Stimulated activated CD4-positive, alpha-beta T cell treated with anti-CD3 and anti-CD28 coated beads, TNF-alpha, amount 100 ng/mL, for 1 hour (primary cell): ENCODE results near the gene KLF5.
"Not testable (repeated sequence)": the region's sequence is repeated elsewhere in the genome, so short reads cannot be mapped to it uniquely, and the experiment has no call there.

Experiments
- DNase-seq, 3 donors: peaks; one replicate each; pipeline ENCODE4 v3.0.0-alpha.2; 2020; ENCODE audit warnings: low read depth in 3 of 3, low spot score in 1 of 3

The KLF5 gene

DNA sequence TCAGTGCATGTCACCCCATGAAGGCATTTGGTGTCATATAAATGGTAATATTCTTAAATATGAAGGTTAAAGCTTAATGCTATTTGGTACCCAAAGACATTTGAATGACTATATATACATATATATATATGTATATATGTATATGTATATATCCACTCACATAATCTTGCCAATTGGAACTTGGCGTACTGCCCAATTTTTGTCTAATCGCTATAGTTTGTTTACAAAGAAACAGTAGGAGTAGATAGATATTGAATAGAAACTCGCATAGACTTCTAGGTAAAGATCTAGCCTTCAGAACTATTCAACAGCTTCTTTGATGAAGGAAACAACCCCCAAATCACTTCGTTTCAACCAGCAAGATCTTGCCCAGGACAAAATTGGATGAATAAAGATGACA lies 24.1 kb downstream of the KLF5 start:
- DNase-seq, result no peak

DNA sequence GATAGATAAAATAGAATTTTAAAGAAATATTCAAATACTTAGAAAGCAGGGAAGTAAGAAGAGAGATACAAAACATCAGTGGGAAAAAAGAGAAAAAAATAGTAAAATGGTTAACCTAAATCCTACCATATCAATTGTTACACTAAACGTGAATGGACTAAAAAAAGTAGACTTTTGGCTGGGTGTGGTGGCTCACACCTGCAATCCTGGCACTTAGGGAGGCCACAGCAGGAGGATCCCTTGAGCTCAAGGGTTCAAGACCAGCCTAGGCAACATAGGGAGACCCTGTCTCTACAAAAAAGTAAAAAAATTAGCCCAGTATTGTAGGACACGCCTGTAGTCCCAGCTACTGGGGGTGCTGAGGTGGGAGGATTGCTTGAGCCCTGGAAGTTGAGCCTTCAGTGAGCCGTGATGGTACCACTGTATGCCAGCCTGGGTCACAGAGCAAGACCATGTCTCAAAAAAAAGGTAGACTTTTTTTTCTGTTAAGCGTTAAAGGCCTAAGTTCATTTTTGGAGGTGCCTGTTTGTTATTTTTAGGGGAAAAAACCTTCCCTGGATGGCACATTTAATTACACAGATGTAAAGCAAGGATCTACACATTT lies 29.6 kb downstream of the KLF5 start:
- no peak for DNase-seq

- no peak for DNase-seq
Measured at GRCh38 chr13:73089213-73089612, 30.4 kb downstream of the KLF5 start.

GRCh38 chr13:73090116-73090822 lies 31.5 kb downstream of the KLF5 start:
- no peak for DNase-seq

DNA sequence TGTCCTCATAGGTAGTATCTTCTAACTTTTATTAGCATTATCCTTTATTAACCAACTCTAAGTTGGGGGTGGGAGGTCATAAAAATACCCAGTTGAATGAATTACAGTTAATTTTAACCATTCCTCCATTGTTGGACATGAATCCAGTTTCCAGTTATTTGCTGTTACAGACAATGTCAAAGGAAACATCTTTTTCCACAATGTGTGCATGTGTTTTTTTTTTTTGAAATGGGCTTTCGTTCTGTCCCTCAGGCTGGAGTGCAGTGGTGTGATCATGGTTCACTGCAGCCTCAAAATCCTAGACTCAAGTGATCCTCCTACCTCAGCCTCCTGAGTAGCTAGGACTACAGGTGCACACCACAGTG lies 32.0 kb downstream of the KLF5 start:
- no peak for DNase-seq

DNA sequence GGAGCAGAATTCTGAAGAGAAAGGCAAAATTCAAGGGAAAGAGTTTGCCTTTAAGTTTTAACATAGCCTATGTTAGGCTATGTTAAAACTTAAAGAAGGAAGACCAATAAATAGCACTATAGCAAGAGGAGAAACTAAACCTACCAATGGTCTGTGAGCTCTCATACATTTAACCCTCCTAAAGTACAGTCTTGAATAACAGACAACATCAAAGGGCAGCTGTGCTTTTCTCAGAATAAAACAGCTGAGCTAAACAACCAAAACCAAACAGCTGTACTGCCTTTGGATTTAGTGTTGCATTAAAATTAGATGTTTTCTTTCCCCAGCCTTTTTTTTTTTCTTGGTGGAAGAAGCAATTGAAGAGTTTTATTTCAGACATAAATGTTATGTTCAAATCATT lies 34.0 kb downstream of the KLF5 start:
- no peak for DNase-seq

DNA sequence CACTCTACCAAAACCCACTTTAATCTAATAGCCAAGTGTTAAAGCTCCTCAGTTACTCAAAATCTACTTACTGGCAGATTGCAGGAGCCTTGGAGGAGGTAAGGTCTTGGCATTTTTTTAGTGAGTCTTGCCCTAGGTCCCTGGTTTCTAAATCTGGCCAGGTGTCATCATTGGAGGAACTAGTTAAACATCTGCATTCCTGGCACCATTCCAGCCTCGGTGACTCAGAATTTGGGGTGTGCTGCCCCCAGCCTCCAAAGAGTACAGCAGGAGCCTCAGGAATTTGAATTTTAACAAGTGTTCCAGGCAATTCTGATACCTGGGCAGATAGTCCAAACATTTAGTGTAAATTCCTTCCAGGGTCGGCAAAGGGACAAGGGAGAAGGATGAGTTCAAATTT lies 37.4 kb downstream of the KLF5 start:
- DNase-seq, result no peak

- no peak for DNase-seq
Measured at GRCh38 chr13:73096638-73097037, 37.8 kb downstream of the KLF5 start.

DNA sequence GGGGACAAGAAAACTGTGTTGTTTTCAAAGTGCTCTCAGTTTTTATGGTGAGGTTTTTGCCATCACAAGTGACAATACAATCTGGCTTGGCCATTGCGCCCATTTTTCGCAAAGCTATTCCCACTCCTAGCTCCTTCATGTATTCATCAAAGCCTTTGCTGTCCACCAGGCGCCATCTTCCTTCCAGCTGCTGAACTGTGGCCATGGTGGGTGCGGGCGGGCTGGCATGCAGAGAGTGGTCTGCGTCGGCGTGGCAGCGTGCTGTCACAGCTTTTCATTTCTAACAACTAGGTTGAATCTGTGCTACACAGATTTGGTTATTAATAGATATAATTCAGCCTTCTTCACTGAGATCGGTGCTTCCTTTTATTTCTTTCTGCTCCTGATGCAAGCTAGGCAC lies 42.0 kb downstream of the KLF5 start:
- not testable (repeated sequence) for DNase-seq

- DNase-seq, result no peak
Measured at GRCh38 chr13:73101351-73102007, 42.7 kb downstream of the KLF5 start.

GRCh38 chr13:73103238-73103637 lies 44.4 kb downstream of the KLF5 start:
- DNase-seq, result no peak

DNA sequence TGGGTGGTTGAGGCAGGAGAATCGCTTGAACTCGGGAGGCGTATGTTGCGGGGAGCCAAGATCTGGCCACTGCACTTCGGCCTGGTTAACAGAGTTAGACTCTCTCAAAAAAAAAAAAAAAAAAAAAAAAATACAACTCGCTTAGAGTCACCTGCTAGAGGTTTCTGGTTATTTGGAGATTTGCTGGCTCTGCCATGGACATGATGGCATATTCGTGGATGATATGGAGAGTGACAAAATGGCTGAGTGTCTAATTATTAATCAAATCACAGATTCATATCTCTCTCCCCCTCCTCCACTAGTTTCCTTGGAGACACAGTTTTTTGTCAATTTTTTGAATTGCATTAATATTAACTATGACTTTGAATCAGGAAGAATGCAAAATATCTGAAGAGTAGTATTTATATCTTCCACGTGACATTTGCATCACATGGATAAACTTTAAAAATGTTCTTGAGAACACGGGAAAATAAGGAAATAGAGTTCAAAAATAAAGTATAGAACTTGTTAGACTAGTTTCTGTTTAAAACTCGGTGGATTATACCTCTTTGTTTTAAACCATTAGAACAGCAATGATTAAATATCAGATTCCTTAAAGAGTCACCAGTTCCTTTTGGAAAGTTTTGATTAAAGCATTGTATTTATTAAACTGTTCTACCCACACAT lies 47.8 kb downstream of the KLF5 start:
- DNase-seq, result no peak

DNA sequence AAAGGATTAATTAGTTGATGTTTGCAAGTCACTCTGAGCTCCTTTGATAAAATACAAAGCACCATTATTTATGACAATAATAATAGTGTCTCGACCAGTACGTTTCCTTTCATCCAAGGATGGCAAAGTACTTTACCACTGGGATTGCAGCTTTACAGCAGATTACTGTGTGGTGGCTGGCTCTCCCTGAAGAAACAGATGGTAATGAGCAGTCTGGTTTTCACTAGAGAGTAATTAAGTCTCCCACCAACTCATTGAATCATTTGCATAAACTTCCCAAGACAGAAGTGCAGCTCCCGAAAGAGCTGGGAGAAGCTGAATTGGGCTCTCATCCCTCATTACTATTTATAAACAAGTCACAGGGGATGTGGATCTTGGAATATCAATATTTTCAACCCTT lies 48.7 kb downstream of the KLF5 start:
- DNase-seq, result no peak

- no peak for DNase-seq
Measured at GRCh38 chr13:73107970-73108369, 49.2 kb downstream of the KLF5 start.

DNA sequence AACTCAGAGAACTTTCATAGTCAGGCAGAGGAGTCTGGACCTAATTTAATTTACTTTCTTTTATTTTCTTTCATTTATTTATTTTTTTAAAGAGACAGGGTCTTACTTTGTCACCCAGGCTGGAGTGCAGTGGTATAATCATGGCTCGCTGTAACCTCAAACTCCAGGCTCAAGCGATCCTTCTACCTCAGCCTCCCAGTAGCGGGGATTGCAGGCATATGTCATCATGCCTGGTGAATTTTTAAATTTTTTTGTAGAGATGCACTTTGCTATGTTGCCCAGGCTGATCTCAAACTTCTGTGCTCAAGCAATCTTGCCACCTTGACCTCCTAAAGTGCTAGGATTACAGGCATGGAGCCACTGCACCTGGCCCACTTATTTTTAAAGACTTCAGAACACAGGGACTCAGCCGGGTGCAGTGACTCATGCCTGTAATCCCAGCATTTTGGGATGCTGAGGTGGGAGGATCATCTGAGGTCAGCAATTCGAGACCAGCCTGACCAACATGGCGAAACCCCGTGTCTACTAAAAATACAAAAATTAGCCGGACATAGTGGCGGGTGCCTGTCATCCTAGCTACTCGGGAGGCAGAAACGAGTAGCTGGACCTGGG lies 50.6 kb downstream of the KLF5 start:
- no peak for DNase-seq

DNA sequence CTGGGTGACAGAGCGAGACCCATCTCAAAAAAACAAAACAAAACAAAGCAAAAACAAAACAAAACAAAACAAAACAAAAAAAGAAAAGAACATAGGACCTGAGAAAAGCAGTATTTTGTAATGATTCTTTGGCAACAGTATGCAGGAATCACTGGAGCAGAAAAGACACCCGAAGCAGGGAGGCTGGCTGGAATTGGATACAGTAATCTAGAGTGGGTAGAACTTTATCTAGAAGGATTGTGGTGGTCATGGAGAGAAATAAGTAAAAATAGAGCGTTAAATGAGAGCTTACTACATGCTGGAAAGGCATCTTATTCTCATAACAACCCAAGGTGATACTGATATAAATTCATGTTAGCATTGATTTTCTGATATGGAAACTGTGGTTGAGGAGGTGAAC lies 51.2 kb downstream of the KLF5 start:
- DNase-seq, result no peak

DNA sequence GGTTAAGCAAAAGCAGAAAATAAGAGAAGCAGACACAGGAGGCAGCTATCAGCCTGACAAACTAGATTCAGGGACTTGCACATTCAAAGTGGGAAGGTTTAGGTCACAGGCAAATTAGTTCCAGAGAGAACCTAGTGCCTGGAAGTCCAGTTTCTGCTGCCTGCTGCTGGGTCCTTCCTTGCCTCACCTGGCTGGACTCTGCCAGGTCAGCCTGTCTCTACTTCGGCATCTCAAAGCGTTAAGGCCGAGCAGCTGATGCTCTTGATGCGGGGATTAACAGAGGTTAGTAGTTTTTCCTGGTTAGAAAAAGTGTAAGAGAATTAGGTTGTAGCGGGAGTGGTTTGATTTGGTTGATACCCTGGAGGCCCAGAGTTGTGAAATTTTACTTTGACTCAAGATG lies 52.0 kb downstream of the KLF5 start:
- DNase-seq, result no peak

- no peak for DNase-seq
Measured at GRCh38 chr13:73111331-73111730, 52.5 kb downstream of the KLF5 start.

DNA sequence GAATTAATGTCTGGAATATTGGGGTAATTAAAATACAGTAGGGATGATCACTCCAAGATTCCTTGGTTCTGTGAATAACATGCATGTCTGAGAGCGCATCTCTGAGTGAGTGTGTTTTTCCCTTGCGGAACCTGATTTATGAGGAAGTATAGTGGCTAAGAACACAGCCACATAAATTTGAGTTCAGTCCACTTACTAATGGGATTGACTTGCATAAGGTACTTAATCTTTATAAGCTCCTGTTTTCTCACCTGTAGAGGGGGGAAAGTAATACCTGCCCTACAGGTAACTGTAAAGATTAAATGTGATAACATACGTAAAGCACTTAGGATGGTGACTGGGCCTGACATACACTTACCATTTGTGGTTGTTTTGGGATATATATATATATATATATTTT lies 60.8 kb downstream of the KLF5 start:
- no peak for DNase-seq
